GM21576 (cell line): ENCODE results near the gene GLYR1.
"Not testable (repeated sequence)": the region's sequence is repeated elsewhere in the genome, so short reads cannot be mapped to it uniquely, and the experiment has no call there.

ENCODE experiments used
- ATAC-seq: cut with Tn5 transposase; IDR thresholded peaks from one replicate; pipeline ENCODE4 v1.9.1; 2021; ENCODE audit warnings: mild to moderate bottlenecking, moderate library complexity; ENCODE audit not compliant: unreplicated experiment

The GLYR1 gene

DNA sequence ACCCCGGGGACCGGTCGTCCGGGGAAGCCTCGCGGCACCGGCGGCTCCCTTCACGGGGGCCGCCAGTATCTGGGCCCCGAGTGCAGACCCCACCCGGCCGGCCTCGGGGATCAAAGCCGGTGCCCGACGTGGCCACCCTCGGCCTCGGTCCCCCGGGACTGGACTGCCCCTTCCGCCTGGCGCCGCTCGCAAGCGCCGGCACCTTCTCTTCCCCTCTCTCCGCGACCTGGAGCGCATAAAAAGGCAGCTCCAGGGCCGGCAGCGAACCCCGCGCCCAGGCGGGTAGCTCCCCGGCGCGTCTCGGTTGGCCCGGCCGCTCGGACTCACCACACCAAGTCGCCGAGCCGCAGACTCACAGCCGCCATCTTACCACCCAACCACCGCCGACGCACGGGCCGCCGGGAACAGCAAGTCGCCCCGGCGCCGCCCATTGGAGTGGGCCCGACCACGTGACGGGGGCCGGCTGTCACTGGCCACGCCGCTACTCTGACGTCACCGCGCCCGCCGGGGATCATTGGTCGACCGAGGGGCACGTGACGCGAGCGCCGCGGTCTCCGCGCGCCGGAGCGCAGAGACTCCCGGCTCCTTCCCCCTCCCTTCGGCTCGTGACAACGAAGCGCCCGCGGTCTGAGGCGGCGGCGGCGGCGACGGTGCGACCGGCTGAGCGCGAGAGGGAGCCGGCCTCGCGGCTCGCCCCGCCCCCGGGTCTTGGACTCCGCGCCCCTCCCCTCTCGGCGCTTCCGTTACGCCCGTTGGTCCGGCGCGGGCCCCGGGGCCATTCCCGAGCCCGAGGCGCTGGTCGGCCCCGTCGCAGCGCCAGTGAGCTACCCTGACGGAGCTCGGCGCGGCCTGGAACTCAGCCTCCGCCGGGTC is at the start of gene GLYR1, which contains the start of gene UBN1:
TSS of gene GLYR1 (minus strand) at position 388 of the 873 bp plus-strand sequence. CDS start at position 365, 23 bp downstream.
TSS of gene UBN1 (plus strand) at position 581 of the 873 bp plus-strand sequence. CDS start 5,437 bp downstream, outside the sequence.
- peak; percentile 86 for ATAC-seq

GRCh38 chr16:4896761-4897160 is 49.7 kb upstream of the GLYR1 start:
- ATAC-seq = not testable (repeated sequence)

GRCh38 chr16:4895366-4895765 is 48.3 kb upstream of the GLYR1 start:
- ATAC-seq = no peak

GRCh38 chr16:4894276-4895150 is 47.4 kb upstream of the GLYR1 start:
- ATAC-seq = no peak

- ATAC-seq = no peak
These were observed 46.2 kb upstream of the GLYR1 start for GRCh38 chr16:4893103-4893862.

DNA sequence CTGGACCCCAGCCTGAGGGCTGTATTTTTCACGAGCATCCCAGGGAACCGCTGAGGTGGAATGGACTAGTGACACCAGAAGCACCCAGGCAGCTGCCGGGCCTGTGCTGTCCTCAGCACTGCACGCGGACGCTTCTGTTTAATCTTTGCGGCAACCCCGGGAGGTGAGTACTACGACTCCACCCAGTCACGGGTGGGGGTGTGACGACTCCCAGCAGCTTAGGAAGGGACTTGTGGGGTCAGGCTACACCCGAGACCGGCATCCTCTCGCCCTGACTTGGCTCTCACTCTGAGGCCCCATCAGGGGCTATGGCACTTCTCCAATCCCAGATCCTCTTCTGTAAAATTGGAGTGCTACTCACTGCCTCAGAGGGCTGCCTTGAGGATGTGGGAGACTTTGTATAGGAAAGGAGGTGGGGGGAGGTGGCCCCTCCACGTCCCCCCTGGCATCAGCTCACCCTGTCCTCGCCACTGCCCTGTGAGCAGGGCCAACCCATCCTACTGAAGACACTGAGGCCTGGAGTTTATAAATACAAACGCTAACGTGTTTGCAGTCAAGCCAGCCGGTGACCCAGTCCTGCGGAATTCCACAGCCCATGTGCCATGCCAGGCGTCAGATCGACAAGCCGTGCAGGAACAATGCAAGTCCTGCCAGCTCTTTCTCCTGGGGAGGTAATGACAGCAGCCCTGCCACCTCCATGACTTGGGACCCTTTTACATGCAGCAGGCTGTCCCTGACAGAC is 45.4 kb upstream of the GLYR1 start:
- no peak for ATAC-seq

GRCh38 chr16:4891886-4892216 is 44.8 kb upstream of the GLYR1 start:
- ATAC-seq = no peak

DNA sequence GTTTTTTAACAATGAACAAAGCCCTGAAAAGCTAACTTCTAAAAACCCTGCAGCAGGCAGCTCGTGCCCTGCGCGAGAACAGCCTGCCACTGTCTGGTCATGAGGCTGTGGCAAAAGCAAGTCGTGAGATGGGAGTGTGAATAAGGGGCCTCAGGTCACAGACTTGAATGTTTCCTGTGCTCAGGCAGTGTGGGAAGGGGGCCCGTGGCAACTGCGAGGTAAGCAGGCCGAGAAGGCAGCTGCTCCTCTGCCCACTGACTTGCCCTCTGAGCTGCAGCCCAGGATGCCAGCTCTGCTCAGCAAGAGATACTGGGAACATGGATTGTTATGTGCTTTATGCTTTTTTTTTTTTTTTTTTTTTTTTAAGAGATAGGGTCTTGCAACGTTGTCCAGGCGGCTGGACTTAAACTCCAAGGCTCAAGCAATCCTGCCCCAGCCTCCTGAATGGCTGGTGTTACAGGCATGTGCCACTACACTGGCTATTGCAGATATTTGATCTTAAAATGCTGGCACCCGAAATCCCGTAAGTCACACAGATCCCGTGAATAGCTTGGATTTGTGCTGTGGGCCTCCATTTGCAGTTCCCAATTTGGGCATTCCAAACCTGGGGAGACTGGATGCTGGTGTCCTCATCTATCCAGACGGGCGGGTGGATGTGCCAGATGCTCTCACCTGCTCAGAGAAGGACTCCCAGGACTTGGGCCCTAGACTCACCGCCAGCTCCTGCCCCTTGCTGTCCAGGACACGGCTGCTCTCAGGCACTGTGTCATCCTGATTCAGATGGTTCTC is 44.2 kb upstream of the GLYR1 start:
- ATAC-seq = no peak

DNA sequence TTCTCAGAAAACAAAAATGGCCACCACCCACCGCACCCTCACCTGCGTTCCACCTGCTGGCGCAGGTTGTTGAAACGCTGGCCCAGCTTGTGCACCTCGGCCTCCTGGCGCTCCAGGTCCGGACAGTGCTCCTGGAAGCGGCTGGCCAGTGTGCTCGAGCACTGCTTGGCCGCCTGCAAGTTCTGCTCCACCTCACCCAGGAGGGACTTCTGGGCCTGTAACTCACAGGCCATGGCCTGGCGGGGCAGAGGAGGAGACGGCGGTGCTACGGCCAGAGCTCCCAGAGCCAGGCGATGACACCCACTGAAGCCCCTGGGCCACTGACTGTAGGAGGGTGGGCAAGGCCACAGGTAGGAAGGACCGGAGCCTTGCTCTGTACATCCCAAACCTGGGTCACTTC is 43.6 kb upstream of the GLYR1 start:
- ATAC-seq = no peak

- ATAC-seq = no peak
These were observed 42.9 kb upstream of the GLYR1 start for GRCh38 chr16:4890026-4890425.

DNA sequence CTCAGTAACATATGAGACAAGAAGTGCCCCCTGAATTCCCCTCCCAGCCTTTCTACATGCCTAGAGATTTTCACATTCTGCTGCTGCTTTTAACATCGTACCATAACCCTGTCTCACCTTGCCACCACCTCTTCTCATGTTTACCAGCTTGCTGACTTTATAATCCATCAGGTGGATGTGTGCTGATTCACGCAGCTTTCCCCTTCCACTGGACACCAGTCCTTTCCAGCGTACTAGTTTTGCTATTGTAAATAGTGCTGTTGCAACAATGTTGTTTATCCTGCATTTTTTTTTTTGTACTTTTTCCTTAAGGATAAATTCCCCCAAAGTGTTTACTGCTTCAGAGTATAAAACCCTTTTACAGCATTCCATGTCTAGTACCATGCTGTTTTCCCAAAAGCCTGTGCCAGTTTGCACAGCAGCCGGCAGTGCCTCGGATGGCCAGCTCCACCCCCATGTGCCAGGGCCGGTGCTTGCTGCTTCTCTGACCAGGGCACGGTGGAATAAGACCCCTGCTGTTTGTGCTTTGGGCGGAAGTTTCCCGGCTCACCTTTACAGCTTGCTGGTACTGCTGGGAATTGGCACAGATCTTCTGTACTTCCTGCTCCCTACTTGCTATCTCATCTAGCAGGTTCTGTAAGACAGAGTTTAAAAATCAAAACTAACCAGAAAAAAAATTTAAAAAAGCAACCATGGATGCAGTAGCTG is 41.5 kb upstream of the GLYR1 start:
- ATAC-seq = no peak

DNA sequence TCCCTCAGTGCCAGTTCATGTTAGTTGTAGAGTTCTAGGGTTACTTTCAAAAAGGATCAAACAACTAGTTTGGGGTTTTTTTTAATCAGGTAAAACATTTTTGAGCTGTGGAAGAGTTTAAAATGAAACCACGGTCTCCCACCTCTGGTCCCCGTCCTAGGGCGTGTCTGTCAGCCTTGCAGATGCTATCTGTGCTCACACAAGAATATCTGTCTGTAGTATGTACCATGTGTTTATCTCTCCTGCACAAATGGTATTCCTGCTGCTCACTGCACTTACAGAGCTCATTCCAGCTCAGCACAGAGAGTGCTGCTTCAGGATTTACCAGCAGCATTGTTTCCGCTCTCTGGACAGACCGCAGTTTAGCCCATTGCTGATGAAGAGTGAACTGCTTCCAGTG is 39.1 kb upstream of the GLYR1 start:
- no peak for ATAC-seq

DNA sequence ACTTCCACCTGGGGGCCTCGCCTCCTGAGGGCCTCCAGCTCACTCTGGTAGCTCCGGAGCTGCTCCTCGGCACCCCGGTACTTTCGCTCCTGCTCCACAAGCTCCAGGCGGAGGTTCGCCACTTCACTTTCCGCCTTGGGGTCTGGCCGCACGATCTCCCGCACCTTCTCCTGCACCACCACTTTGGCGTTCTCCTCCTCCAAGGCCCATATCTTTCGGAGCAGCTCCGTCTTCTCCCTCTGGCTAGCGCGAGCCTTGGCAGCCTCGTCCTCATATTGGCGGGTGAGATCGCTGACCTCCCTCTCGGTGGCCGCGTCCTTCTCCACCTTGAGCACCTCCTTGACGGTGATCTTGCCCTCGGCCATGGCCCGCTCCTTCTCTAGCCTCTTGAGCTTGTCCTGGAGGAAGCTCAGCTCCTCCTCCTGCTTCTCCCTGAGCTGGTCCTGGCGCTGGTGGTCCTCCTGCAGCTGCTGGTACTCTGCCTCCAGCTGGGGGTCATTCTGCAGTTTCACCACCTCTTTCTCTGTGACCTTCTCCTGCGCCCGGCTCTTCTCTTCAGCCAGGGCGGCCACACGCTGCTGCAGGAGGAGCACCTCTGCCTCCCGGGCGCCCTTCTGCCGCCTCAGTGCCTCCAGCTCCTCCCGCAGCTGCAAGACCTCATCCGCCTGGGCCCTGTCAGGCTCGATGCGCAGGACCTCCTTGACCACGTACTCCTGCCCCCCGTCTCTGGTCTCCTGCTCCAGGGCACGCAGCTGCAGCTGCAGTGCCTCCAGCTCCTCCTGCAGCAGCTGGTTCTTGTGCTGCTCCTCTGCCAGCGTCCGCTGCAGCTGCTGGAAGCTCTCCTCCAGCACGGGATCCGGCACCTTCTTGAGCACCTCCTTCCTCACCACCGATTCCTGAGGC is 38.1 kb upstream of the GLYR1 start:
- no peak for ATAC-seq

- no peak for ATAC-seq
These were observed 37.1 kb upstream of the GLYR1 start for GRCh38 chr16:4884209-4884608.

GRCh38 chr16:4883501-4883900 is 36.4 kb upstream of the GLYR1 start:
- no peak for ATAC-seq

DNA sequence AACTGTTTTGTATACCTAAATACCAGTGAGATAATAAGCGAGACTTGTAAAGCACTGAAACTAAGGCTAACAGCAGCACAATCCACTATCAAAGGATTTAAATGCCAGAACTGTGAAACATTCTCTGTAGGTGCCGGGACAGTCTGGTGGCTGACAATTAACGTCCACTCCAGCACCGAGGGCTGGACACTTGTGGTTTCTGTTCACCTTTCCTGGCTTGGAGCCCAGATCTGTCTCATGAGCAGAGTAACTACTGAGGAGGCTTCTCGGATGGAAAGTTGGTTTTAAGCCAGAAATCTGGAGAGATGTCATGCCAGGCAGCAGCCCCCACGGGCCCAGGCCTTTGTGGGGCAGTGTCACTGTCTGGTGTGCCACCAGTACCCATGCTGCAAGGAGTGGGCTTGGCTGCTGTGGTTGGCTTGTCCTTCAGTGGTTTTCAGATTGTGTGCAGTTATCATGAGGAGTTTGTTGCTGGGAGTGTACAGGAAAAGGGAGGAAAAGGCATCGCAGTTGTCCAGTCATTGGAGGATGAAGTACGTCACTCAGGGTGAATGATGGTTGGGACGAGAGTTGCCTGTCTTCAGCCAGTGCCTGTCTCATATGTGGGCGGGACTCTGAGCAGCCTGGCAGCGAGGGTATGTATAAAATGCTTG is 35.7 kb upstream of the GLYR1 start:
- no peak for ATAC-seq

DNA sequence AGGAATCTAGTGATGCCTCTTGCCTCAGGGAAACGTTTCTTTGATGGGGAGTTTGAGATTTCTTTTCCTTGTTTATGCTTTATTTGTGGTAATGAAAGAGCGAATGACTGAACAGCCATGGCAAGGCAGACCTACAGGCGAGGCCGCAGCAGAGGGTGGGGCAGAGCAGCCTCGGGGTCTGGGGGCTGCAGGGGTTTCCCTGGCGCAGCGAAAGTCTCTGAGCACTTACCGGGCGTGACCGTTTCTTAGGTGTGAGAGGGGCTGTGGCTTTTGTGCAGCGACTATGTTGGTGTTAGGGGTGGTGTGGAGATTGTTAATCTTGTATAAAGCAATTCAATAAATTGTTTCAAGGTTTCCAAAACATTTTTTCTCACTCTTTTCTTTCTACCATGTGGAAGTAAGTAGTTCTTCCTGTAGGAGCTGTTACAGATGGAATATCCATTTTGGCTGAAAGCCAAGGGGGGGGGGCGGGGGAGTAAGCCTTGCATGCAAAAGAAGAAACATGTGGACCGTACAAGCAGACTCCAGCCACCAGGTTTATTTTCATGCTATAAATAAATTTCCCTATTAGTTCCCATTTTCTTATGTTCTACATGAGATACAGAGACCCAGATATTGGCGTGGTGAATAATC is 35.0 kb upstream of the GLYR1 start:
- no peak for ATAC-seq
